Transverse colon (tissue), 4 donors: ENCODE measurements around the gene POLR2F. TPM values are rescaled to one million over a fixed set of nuclear protein-coding genes. Genes with fewer than 3 reads are reported as not detected.

ENCODE experiments used
- DNase-seq: peaks from one replicate; pipeline ENCODE4 v3.0.0-alpha.2; 2019
- H3K27ac ChIP-seq, 4 donors: fragments of 200-600 bp; sonication (generic); 2 replicates each; pipeline ENCODE4 v1.5.1; 2016 to 2018; ENCODE audit warnings: inconsistent platforms in 4 of 4
- H3K27me3 ChIP-seq: fragments of 200-600 bp; sonication (generic); 2 replicates; pipeline ENCODE4 v1.5.1; 2017; ENCODE audit warnings: inconsistent platforms
- H3K36me3 ChIP-seq, 4 donors: fragments of 200-600 bp; sonication (generic); 2 replicates each; pipeline ENCODE4 v1.5.1; 2017 to 2019; ENCODE audit warnings: inconsistent platforms in 4 of 4
- H3K4me1 ChIP-seq, 4 donors: fragments of 200-600 bp; sonication (generic); 2 replicates each; pipeline ENCODE4 v1.5.1; 2017 to 2020; ENCODE audit warnings: inconsistent platforms in 4 of 4
- H3K4me3 ChIP-seq, 4 donors: fragments of 200-600 bp; sonication (generic); 1 replicate in 1 of 4; 2 replicates in 3 of 4; pipeline versions ENCODE4 v1.5.1 to v1.6.1; 2017 to 2019; ENCODE audit warnings: inconsistent platforms in 4 of 4
- H3K9me3 ChIP-seq, 2 donors: fragments of 200-600 bp; sonication (generic); 2 replicates each; pipeline ENCODE4 v1.5.1; 2017 to 2019; ENCODE audit warnings: inconsistent platforms in 2 of 2
- EP300 ChIP-seq: sonication (generic); formaldehyde crosslinking; IDR thresholded peaks from one replicate; pipeline ENCODE4 v1.6.1; 2017; ENCODE audit warnings: antibody characterized with exemption, low read depth
- POLR2A ChIP-seq: fragments of 450-650 bp; IDR thresholded peaks from one replicate; pipeline ENCODE4 v1.6.1; 2016; ENCODE audit warnings: antibody characterized with exemption, mild to moderate bottlenecking, moderate library complexity
- POLR2AphosphoS5 ChIP-seq, 3 donors: sonication (generic); formaldehyde crosslinking; IDR thresholded peaks; one replicate each; pipeline ENCODE4 v1.6.1; 2016; ENCODE audit warnings: antibody characterized with exemption in 3 of 3
- WGBS, 2 donors: methylation state at CpG; one replicate each; pipeline ENCODE4 v1.1.5; 2018; ENCODE audit warnings: low coverage in 1 of 2; 5-methylcytosine and 5-hydroxymethylcytosine counted together
- in situ Hi-C, 4 donors: fragments of 200-750 bp; cut with MboI; loops; one replicate each; pipeline versions ENCODE4 v1.15.0 to v1.15.1; 2017; ENCODE audit warnings: low sequenced_read_pairs in 3 of 4, low pct_ligation_motif_present in 1 of 4, low pct_unique_long_range_greater_than_20kb in 1 of 4
- intact Hi-C: fragments of 100-400 bp; cut with DNase I; formaldehyde crosslinking; loops from one replicate; pipeline ENCODE4 v1.15.1; 2023; ENCODE audit warnings: low total_unique reads
- total RNA-seq, 4 donors: library from RNA; depleted of rRNA; stranded (reverse); fragments of >200 nt; gene quantifications; one replicate each; pipeline ENCODE4 v1.1.0, GENCODE V29; 2016
- TF ChIP-seq, protein P1 (sequence below), 5 experiments: fragments of 200-600 bp in 3 of 5; fragments of 450-650 bp in 2 of 5; sonication (generic) in 3 of 5; IDR thresholded peaks; 1 replicate in 2 of 5; 2 replicates in 3 of 5; pipeline ENCODE4 v1.5.1; 2016 to 2017; ENCODE audit warnings: antibody characterized with exemption in 5 of 5, inconsistent platforms in 3 of 5, mild to moderate bottlenecking in 2 of 5, moderate library complexity in 1 of 5

Gene POLR2F
- total RNA-seq, 4 donors from 2014 or later = 7.6 to 65.5 (median 32.6) TPM

DNA sequence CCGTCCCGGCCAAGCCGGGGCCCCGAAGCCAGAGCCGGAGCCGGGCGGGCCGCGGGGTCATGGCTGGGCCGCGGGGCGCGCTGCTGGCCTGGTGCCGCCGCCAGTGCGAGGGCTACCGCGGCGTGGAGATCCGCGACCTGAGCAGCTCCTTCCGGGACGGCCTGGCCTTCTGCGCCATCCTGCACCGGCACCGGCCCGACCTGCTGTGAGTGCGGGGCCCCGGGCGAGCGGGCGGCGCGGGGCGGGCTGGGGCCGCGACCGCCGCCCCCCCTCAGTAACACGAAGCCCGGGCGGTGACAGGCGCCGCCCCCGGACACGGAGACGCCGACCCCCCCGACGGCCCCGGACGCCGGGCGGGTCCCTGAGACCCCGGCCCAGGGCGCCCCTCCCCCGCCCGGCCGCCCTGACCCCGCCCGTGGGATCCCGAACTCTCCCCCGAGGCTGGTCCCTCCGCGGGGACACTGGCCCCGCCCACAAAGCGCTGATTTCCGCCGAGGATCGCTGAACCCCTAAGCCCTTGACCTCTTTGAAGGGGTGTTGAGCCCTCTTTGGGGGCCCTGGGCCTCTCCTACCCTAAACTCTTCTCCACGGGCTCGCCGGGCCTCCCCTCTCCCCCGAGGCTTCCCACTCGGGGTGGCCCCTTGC is 47.0 kb upstream of the POLR2F start:
- Histone ChIP-seq H3K9me3 (no peaks in the 10 kb centered on the region), H3K27ac (peak overlapping the region; percentile 83 to 93 (median 88)), H3K36me3 (no peaks in the 10 kb centered on the region), H3K4me3 (peak overlapping the region; percentile 67 to 93 (median 81)), H3K27me3 (no peaks in the 10 kb centered on the region), H3K4me1 (peaks cover 9 to 44% (median 22%) of the 10 kb centered on the region in 4 donors)
- DNase-seq = peak; percentile 51
- TF ChIP-seq, protein P1, sequence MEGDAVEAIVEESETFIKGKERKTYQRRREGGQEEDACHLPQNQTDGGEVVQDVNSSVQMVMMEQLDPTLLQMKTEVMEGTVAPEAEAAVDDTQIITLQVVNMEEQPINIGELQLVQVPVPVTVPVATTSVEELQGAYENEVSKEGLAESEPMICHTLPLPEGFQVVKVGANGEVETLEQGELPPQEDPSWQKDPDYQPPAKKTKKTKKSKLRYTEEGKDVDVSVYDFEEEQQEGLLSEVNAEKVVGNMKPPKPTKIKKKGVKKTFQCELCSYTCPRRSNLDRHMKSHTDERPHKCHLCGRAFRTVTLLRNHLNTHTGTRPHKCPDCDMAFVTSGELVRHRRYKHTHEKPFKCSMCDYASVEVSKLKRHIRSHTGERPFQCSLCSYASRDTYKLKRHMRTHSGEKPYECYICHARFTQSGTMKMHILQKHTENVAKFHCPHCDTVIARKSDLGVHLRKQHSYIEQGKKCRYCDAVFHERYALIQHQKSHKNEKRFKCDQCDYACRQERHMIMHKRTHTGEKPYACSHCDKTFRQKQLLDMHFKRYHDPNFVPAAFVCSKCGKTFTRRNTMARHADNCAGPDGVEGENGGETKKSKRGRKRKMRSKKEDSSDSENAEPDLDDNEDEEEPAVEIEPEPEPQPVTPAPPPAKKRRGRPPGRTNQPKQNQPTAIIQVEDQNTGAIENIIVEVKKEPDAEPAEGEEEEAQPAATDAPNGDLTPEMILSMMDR (IDR thresholded peaks at IDR 0.05) = no peak
- TF ChIP-seq EP300 (no peak), POLR2A (no peak), POLR2AphosphoS5 (IDR thresholded peaks at IDR 0.05) (no peak)
- in situ Hi-C loops = no loop called here
- 2% methylated on average over 14 of the region's 75 CpGs; no CpG with 5 or more reads in 1 of the 2 donors for WGBS, 2 donors
- intact Hi-C loops = loop anchor here (2.0 kb wide), 1 partner anchor 26 kb away; no protein-coding TSS in a partner anchor

DNA sequence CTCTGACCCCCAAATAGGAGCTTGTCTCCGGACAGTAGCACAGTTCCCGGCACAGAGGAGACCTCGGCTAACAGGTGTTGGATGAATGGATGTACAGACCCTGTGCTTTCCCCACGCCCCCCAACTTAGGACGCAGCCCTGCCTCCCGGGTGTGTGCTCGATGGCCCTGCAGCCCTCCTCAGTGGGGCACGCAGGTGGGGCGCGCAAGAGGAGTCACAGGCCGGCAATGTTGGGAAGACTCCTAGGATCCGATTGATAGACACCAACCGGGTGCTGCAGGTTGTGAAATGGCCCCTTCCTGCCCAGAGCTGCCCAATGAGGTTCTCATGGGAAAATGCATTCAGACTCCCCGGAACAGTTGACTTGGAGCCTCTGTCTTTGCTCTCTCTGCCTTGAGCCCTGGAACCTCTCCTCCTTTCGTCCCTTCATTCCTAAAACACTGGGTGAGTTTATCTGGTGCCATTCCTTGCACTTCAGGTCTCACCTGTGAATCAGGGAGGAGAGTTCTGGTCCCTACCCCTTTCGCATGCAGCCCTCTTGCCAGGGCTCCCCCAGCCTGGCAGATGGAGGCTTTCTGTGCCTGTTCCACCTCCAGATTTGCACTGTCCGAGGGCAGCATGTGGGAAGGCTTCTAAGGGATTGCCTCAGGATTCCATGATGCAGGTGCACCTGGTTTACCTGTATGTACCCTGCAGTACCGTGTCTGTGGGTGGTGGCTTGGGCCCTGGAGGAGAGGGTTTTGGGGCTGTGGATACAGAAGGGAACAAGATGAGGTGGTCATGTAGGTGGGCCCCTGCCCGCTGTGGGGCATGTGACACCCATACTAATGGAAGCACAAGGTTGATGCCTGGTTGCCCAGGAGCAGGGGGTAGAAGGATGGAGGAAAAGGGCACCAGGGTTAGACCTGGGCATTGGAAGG is 46.2 kb upstream of the POLR2F start:
- H3K9me3 ChIP-seq = no peaks in the 10 kb centered on the region
- no peak for DNase-seq
- H3K27me3 ChIP-seq = no peaks in the 10 kb centered on the region
- peak overlapping the region; percentile 67 to 93 (median 81) for H3K4me3 ChIP-seq
- no peaks in the 10 kb centered on the region for H3K36me3 ChIP-seq
- WGBS, 2 donors = 49 to 83% methylated on average over 2 to 19 of the region's 19 CpGs
- in situ Hi-C loops (no loop called here), intact Hi-C loops (loop anchor here (2.0 kb wide), 1 partner anchor 26 kb away; no protein-coding TSS in a partner anchor)
- H3K27ac ChIP-seq = peak overlapping the region; percentile 83 to 93 (median 88)
- peaks cover 16 to 46% (median 22%) of the 10 kb centered on the region in 4 donors for H3K4me1 ChIP-seq
- TF ChIP-seq POLR2AphosphoS5 (IDR thresholded peaks at IDR 0.05) (no peak), EP300 (no peak), POLR2A (no peak)
- TF ChIP-seq, protein P1 (IDR thresholded peaks at IDR 0.05) = no peak

GRCh38 chr22:37909766-37910165 is 43.7 kb upstream of the POLR2F start:
- Histone ChIP-seq H3K27ac (peak overlapping the region; percentile 52 to 93 (median 85)), H3K36me3 (no peaks in the 10 kb centered on the region), H3K4me3 (no peak overlapping the region), H3K9me3 (no peaks in the 10 kb centered on the region), H3K4me1 (peaks cover 16 to 46% (median 22%) of the 10 kb centered on the region in 4 donors), H3K27me3 (no peaks in the 10 kb centered on the region)
- no peak for DNase-seq
- TF ChIP-seq, protein P1 (IDR thresholded peaks at IDR 0.05) = no peak
- no peak for TF ChIP-seq EP300
- TF ChIP-seq POLR2AphosphoS5 (IDR thresholded peaks at IDR 0.05) = no peak
- no peak for TF ChIP-seq POLR2A
- intact Hi-C loops (no loop called here), in situ Hi-C loops (no loop called here)
- 76 to 94% methylated on average over 3 to 7 of the region's 7 CpGs for WGBS, 2 donors
